ENCODE results near the gene FAM131C.

FAM131C gene

GRCh38 chr1:16099412-16099811 is 26.0 kb upstream of the FAM131C start:
- DNase-seq (ENCODE audit: low spot score), result no peak

GRCh38 chr1:16095447-16095846 is 22.0 kb upstream of the FAM131C start:
- no peak for DNase-seq (ENCODE audit: low spot score)

GRCh38 chr1:16094453-16095158 is 21.2 kb upstream of the FAM131C start:
- DNase-seq (ENCODE audit: low spot score), result no peak

- DNase-seq (ENCODE audit: low spot score), result no peak
Measured at GRCh38 chr1:16093611-16094010, 20.2 kb upstream of the FAM131C start.

GRCh38 chr1:16092923-16093511 is 19.6 kb upstream of the FAM131C start:
- no peak for DNase-seq (ENCODE audit: low spot score)

- DNase-seq (ENCODE audit: low spot score), result no peak
Measured at GRCh38 chr1:16092097-16092922, 18.9 kb upstream of the FAM131C start.

- DNase-seq (ENCODE audit: low spot score), result no peak
Measured at GRCh38 chr1:16091296-16091695, 17.8 kb upstream of the FAM131C start.

GRCh38 chr1:16090076-16090826 is 16.8 kb upstream of the FAM131C start:
- DNase-seq (ENCODE audit: low spot score), result no peak

- DNase-seq (ENCODE audit: low spot score), result no peak
Measured at GRCh38 chr1:16088996-16089395, 15.5 kb upstream of the FAM131C start.

- DNase-seq (ENCODE audit: low spot score), result no peak
Measured at GRCh38 chr1:16088351-16088911, 15.0 kb upstream of the FAM131C start.

- DNase-seq (ENCODE audit: low spot score), result no peak
Measured at GRCh38 chr1:16087733-16088132, 14.3 kb upstream of the FAM131C start.

- no peak for DNase-seq (ENCODE audit: low spot score)
Measured at GRCh38 chr1:16085522-16085921, 12.1 kb upstream of the FAM131C start.

- DNase-seq (ENCODE audit: low spot score), result no peak
Measured at GRCh38 chr1:16083486-16083885, 10.0 kb upstream of the FAM131C start.

- peak; percentile 42 for DNase-seq (ENCODE audit: low spot score)
Measured at GRCh38 chr1:16082283-16083038, 9.0 kb upstream of the FAM131C start.

GRCh38 chr1:16081636-16082035 is 8.2 kb upstream of the FAM131C start:
- DNase-seq (ENCODE audit: low spot score), result no peak

- no peak for DNase-seq (ENCODE audit: low spot score)
Measured at GRCh38 chr1:16080422-16081150, 7.1 kb upstream of the FAM131C start.

GRCh38 chr1:16078925-16079656 is 5.6 kb upstream of the FAM131C start:
- DNase-seq (ENCODE audit: low spot score), result peak; percentile 88

- peak; percentile 64 for DNase-seq (ENCODE audit: low spot score)
Measured at GRCh38 chr1:16077406-16078245, 4.2 kb upstream of the FAM131C start.

GRCh38 chr1:16076865-16077238 is 3.4 kb upstream of the FAM131C start:
- DNase-seq (ENCODE audit: low spot score), result no peak

Measured in cerebellar cortex (tissue), 1 donor.